MV-4-11 (cell line): Measurements from ENCODE around the gene LYVE1.
"Not testable (repeated sequence)": the region's sequence is repeated elsewhere in the genome, so short reads cannot be mapped to it uniquely, and the experiment has no call there.

Experiments used
- DNase-seq: peaks from one replicate; lab custom pipeline; 2025; lab: John Stamatoyannopoulos, UW

The LYVE1 gene

GRCh38 chr11:10568486-10568941 is at the start of gene LYVE1:
Gene LYVE1, minus strand, starts transcription at chr11:10568665. Its CDS starts 133 bp downstream, at chr11:10568532.
- DNase-seq = no peak

- no peak for DNase-seq
Observed at GRCh38 chr11:10617551-10617950, 49.1 kb upstream of the LYVE1 start.

- DNase-seq = peak; percentile 81
Observed at GRCh38 chr11:10611979-10612862, 43.8 kb upstream of the LYVE1 start.

GRCh38 chr11:10609636-10610035 is 41.2 kb upstream of the LYVE1 start:
- DNase-seq = no peak

GRCh38 chr11:10608584-10608983 is 40.1 kb upstream of the LYVE1 start:
- peak; percentile 60 for DNase-seq

- no peak for DNase-seq
Observed at GRCh38 chr11:10607462-10608132, 39.1 kb upstream of the LYVE1 start.

- peak; percentile 91 for DNase-seq
Observed at GRCh38 chr11:10606536-10607208, 38.2 kb upstream of the LYVE1 start.

GRCh38 chr11:10605941-10606381 is 37.5 kb upstream of the LYVE1 start:
- peak; percentile 52 for DNase-seq

GRCh38 chr11:10604798-10605197 is 36.3 kb upstream of the LYVE1 start:
- DNase-seq = no peak

GRCh38 chr11:10604340-10604748 is 35.9 kb upstream of the LYVE1 start:
- DNase-seq = peak; percentile 84

- DNase-seq = no peak
Observed at GRCh38 chr11:10603721-10604297, 35.3 kb upstream of the LYVE1 start.

GRCh38 chr11:10602945-10603344 is 34.5 kb upstream of the LYVE1 start:
- DNase-seq = no peak

GRCh38 chr11:10602366-10602765 is 33.9 kb upstream of the LYVE1 start:
- DNase-seq = no peak

- DNase-seq = peak; percentile 22
Observed at GRCh38 chr11:10601837-10602236, 33.4 kb upstream of the LYVE1 start.

GRCh38 chr11:10600570-10601248 is 32.2 kb upstream of the LYVE1 start:
- no peak for DNase-seq

- DNase-seq = no peak
Observed at GRCh38 chr11:10599388-10600175, 31.1 kb upstream of the LYVE1 start.

- DNase-seq = no peak
Observed at GRCh38 chr11:10598816-10599215, 30.4 kb upstream of the LYVE1 start.

- DNase-seq = peak; percentile 70
Observed at GRCh38 chr11:10597877-10598351, 29.4 kb upstream of the LYVE1 start.

- DNase-seq = not testable (repeated sequence)
Observed at GRCh38 chr11:10595840-10596239, 27.4 kb upstream of the LYVE1 start.

- DNase-seq = no peak
Observed at GRCh38 chr11:10594407-10594806, 25.9 kb upstream of the LYVE1 start.

- peak; percentile 81 for DNase-seq
Observed at GRCh38 chr11:10592331-10592730, 23.9 kb upstream of the LYVE1 start.
